Body of pancreas (tissue), 4 donors: ENCODE results near the gene ING3. TPM values are rescaled to one million over a fixed set of nuclear protein-coding genes. Genes with fewer than 3 reads are reported as not detected.
"Not testable (repeated sequence)": the region's sequence is repeated elsewhere in the genome, so short reads cannot be mapped to it uniquely, and the experiment has no call there.

Experiments used
- ATAC-seq: fragments of 150-250 bp; one replicate; pipeline ENCODE4 v1.9.1; 2016
- DNase-seq, 4 donors: peaks; one replicate each; pipeline ENCODE4 v3.0.0-alpha.2; 2019
- H3K27ac ChIP-seq, 4 donors: fragments of 200-600 bp; sonication (generic); 1 replicate in 3 of 4; 2 replicates in 1 of 4; pipeline versions ENCODE4 v1.5.1 to v1.6.1; 2016 to 2019; ENCODE audit warnings: mild to moderate bottlenecking in 1 of 4, mixed read lengths in 1 of 4, moderate library complexity in 1 of 4
- H3K27me3 ChIP-seq, 2 donors: fragments of 200-600 bp; sonication (generic); one replicate each; pipeline ENCODE4 v1.6.0; 2016; ENCODE audit warnings: mild to moderate bottlenecking in 1 of 2
- H3K36me3 ChIP-seq, 2 donors: fragments of 200-600 bp; sonication (generic); replicated peaks in 1 of 2; 2 replicates each; pipeline ENCODE4 v1.5.1; 2016; ENCODE audit warnings: low read depth in 2 of 2; ENCODE audit not compliant: insufficient read depth in 1 of 2
- H3K4me1 ChIP-seq: fragments of 200-600 bp; sonication (generic); one replicate; pipeline ENCODE4 v1.6.0; 2016
- H3K4me3 ChIP-seq, 2 donors: fragments of 200-600 bp; sonication (generic); 1 replicate in 1 of 2; 2 replicates in 1 of 2; pipeline ENCODE4 v1.5.1; 2016 to 2019
- H3K9me3 ChIP-seq, 3 donors: fragments of 200-600 bp; sonication (generic); 1 replicate in 2 of 3; 2 replicates in 1 of 3; pipeline ENCODE4 v1.5.1; 2016
- POLR2A ChIP-seq, 3 donors: fragments of 450-650 bp; IDR thresholded peaks; one replicate each; pipeline ENCODE4 v1.6.1; 2016; ENCODE audit warnings: antibody characterized with exemption in 3 of 3, mild to moderate bottlenecking in 2 of 3
- WGBS, 2 donors: methylation state at CpG; one replicate each; pipeline ENCODE4 v1.1.5; 2017; 5-methylcytosine and 5-hydroxymethylcytosine counted together
- intact Hi-C: fragments of 100-400 bp; cut with DNase I; formaldehyde crosslinking; loops from one replicate; pipeline ENCODE4 v1.15.1; 2023
- total RNA-seq, 2 donors: library from RNA; depleted of rRNA; stranded (reverse); fragments of >200 nt; gene quantifications; one replicate each; pipeline ENCODE4 v1.1.0, GENCODE V29; 2016
- TF ChIP-seq, protein P1 (sequence below), 7 experiments: fragments of 450-650 bp in 4 of 7; fragments of 200-600 bp in 3 of 7; sonication (generic) in 3 of 7; IDR thresholded peaks; one replicate each; pipeline ENCODE4 v1.5.1; 2016 to 2019; ENCODE audit warnings: antibody characterized with exemption in 7 of 7

Gene ING3
- total RNA-seq, 2 donors from 2014 or later: 7.6 to 9.1 TPM

DNA sequence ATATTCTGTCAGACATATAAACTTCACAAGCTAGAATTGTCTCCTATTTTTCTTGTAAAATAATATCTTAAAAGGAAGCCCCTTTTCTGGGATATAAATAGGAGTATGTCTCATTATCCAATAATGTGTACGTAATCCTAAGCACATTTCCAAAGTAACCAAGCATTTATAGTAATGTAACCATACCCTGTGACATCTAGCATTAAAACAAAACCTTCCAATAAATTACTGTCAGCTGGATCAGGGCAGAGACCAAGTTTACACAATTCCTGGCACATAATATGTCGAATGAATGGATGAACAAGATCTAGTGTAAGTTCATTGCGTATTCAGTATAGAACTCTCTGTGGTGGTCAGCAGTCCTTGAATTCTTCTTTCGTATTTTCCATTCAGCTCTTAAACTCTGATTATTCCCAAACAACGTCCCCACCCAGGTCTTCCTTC, 52.2 kb downstream of the ING3 start:
- H3K36me3 ChIP-seq: no peaks in the 10 kb centered on the region
- H3K4me1 ChIP-seq: no peaks in the 10 kb centered on the region
- no peak overlapping the region for H3K27ac ChIP-seq
- DNase-seq (no peak), ATAC-seq (no peak)
- intact Hi-C loops: no loop called here
- H3K4me3 ChIP-seq: no peak overlapping the region
- TF ChIP-seq, protein P1, sequence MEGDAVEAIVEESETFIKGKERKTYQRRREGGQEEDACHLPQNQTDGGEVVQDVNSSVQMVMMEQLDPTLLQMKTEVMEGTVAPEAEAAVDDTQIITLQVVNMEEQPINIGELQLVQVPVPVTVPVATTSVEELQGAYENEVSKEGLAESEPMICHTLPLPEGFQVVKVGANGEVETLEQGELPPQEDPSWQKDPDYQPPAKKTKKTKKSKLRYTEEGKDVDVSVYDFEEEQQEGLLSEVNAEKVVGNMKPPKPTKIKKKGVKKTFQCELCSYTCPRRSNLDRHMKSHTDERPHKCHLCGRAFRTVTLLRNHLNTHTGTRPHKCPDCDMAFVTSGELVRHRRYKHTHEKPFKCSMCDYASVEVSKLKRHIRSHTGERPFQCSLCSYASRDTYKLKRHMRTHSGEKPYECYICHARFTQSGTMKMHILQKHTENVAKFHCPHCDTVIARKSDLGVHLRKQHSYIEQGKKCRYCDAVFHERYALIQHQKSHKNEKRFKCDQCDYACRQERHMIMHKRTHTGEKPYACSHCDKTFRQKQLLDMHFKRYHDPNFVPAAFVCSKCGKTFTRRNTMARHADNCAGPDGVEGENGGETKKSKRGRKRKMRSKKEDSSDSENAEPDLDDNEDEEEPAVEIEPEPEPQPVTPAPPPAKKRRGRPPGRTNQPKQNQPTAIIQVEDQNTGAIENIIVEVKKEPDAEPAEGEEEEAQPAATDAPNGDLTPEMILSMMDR (IDR thresholded peaks at IDR 0.05): no peak
- no peak for TF ChIP-seq POLR2A (IDR thresholded peaks at IDR 0.05)
- 61 to 71% methylated on average over 5 of the region's 5 CpGs for WGBS, 2 donors
- no peaks in the 10 kb centered on the region for H3K27me3 ChIP-seq
- H3K9me3 ChIP-seq: no peaks in the 10 kb centered on the region

DNA sequence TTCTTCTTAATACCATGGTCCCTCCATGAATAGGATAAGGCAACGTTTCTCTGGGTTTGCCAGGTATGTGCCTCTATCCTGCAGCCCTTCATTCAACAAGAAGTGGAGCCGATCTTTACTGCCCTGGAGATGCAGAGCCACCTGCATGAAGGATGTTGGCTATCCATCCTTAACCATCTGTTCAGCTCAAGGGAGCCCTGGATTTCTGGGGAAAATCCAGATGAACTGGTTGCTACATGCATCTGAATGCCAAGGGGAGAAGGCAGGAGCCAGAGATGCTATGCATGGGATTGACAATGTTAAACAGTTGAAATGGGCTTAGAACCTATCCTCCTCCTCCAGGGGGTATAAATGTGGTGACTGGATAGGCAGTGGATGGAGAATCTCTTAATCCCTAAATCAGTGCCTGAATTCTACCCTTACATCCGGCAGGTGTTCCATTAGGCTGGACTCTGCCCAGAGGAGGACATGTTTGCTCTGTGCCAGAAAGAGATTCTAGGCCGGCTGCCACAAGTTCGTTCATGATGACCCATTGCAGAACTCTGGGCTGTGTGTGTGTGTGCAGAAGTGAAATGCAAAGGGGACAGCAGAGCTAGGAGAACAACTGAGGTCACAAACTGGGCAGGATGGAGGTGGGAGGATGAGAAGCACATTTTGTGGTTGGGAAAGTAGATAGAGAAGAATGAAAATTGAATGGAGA, 53.6 kb downstream of the ING3 start:
- peak; percentile 33 for ATAC-seq

DNA sequence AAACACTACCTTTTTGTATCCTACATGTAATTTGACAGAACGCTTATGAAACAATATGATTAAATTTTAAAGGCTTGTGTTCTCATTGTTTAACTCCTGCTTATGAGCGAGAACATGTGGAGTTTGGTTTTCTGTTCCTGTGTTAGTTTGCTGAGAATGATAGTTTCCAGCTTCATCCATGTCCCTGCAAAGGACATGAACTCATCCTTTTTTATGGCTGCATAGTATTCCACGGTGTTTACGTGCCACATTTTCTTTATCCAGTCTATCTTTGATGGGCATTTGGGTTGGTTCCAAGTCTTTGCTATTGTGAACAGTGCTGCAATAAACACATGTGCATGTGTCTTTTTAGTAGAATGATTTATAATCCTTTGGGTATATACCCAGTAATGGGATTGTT, 54.5 kb downstream of the ING3 start:
- H3K27ac ChIP-seq, H3K9me3 ChIP-seq, H3K36me3 ChIP-seq, H3K4me3 ChIP-seq, intact Hi-C loops, H3K27me3 ChIP-seq, ATAC-seq, DNase-seq, H3K4me1 ChIP-seq: not testable (repeated sequence)
- WGBS, 2 donors: 86 to 89% methylated on average over 4 of the region's 4 CpGs

More for the DNA sequence above, 53.6 kb downstream of the ING3 start:
- no peak overlapping the region for H3K4me3 ChIP-seq
- intact Hi-C loops: no loop called here
- no peaks in the 10 kb centered on the region for H3K36me3 ChIP-seq
- 43 to 53% methylated on average over 5 of the region's 5 CpGs for WGBS, 2 donors
- TF ChIP-seq, protein P1 (IDR thresholded peaks at IDR 0.05): no peak
- TF ChIP-seq POLR2A (IDR thresholded peaks at IDR 0.05): no peak
- no peaks in the 10 kb centered on the region for H3K4me1 ChIP-seq
- H3K27me3 ChIP-seq: no peaks in the 10 kb centered on the region
- peak in 1 of 4 donors; percentile 28 for DNase-seq
- no peak overlapping the region for H3K27ac ChIP-seq
- no peaks in the 10 kb centered on the region for H3K9me3 ChIP-seq

DNA sequence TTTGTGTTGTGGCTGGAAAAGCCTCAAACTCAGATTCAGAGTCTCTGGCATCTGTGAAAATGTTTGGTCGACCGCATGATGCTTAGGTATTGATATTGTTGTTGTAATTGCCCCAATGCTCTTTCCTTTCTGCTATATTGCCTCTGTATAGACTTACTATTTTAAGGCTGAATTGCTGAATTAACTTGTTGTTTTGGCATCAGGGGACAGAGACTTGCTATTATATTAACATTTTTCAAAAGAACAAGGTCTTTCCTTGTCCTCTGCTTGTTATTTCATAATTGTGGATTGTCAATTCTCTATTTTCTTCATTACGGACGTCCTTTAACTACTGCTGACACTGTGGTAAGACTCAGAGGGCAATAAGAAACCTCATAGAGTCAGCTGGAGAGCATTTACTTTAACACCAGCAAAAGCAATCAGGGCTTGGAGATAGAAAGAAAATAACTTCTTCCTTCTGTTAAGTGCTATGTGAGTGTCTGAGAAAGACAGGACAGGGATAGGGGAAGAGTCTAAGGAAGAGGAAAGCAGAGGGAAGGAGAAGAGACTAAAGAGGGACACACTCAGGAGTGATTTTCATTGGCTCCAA, 55.5 kb downstream of the ING3 start:
- intact Hi-C loops: no loop called here
- Histone ChIP-seq H3K27ac (no peak overlapping the region), H3K4me3 (no peak overlapping the region), H3K4me1 (no peaks in the 10 kb centered on the region), H3K27me3 (no peaks in the 10 kb centered on the region), H3K36me3 (no peaks in the 10 kb centered on the region), H3K9me3 (no peaks in the 10 kb centered on the region)
- ATAC-seq: no peak
- no peak for DNase-seq
- TF ChIP-seq POLR2A (IDR thresholded peaks at IDR 0.05): no peak
- TF ChIP-seq, protein P1 (IDR thresholded peaks at IDR 0.05): no peak
- WGBS, 2 donors: 49 to 53% methylated on average over 4 of the region's 4 CpGs

DNA sequence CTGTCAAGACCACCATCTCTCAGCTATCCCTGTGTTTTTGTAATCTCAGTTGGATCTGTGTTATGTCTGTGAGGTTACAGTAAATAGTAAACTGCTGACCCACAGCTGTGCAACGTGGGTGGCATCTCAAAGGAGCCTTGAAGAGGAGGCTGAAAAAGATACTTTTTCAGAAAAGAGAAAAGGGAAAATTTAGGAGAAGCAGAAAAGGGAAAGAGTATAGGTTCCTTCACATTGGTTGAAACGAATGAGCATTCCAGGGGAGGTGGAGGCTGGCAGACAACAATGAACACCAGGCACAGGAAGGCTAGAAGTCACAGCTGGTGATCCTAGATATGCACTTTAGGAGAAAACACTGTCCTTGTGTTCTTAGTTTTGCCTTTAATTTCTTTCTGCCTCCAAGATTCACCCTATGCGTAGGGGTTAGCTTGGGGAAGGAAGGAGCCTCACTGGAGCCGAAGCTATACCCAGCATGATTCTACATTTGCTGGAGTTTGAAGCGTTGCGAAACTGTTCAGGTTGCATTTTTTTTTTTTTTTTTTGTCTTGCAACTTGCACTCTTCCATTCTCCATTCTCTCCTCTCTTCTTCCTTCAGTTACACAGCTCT, 56.2 kb downstream of the ING3 start:
- H3K9me3 ChIP-seq: no peaks in the 10 kb centered on the region
- H3K4me1 ChIP-seq: no peaks in the 10 kb centered on the region
- 44 to 62% methylated on average over 6 of the region's 6 CpGs for WGBS, 2 donors
- TF ChIP-seq POLR2A (IDR thresholded peaks at IDR 0.05): no peak
- TF ChIP-seq, protein P1 (IDR thresholded peaks at IDR 0.05): no peak
- intact Hi-C loops: no loop called here
- no peak for ATAC-seq
- H3K36me3 ChIP-seq: no peaks in the 10 kb centered on the region
- no peak overlapping the region for H3K4me3 ChIP-seq
- no peak overlapping the region for H3K27ac ChIP-seq
- no peak for DNase-seq
- H3K27me3 ChIP-seq: no peaks in the 10 kb centered on the region
